T-helper 17 cell (primary cell): Measurements from ENCODE around the gene ARF5. TPM values are rescaled to one million over a fixed set of nuclear protein-coding genes. Genes with fewer than 3 reads are reported as not detected.
"Not testable (repeated sequence)": the region's sequence is repeated elsewhere in the genome, so short reads cannot be mapped to it uniquely, and the experiment has no call there.

Experiments
- ATAC-seq: fragments of 150-1000 bp; cut with Tn5 transposase; 2 replicates; pipeline ENCODE4 v1.10.0; 2021; ENCODE audit warnings: mild to moderate bottlenecking, moderate library complexity
- DNase-seq, 3 donors: peaks; one replicate each; pipeline versions ENCODE4 v3.0.0 to v3.0.0-alpha.2; 2020 to 2021
- H3K9me3 ChIP-seq: one replicate; pipeline ENCODE4 v1.7.0; 2013; ENCODE audit warnings: low read length, mild to moderate bottlenecking; ENCODE audit not compliant: control insufficient read depth, poor library complexity, severe bottlenecking
- H3K27ac Mint-ChIP-seq: one replicate; pipeline ENCODE4 v1.8.0; 2022; ENCODE audit warnings: mild to moderate bottlenecking, moderate library complexity, mixed read lengths
- H3K27me3 Mint-ChIP-seq: one replicate; pipeline ENCODE4 v1.8.0; 2022; ENCODE audit warnings: mixed read lengths
- H3K36me3 Mint-ChIP-seq: one replicate; pipeline ENCODE4 v1.8.0; 2022; ENCODE audit warnings: low read depth, mixed read lengths
- H3K4me1 Mint-ChIP-seq: one replicate; pipeline ENCODE4 v1.8.0; 2022; ENCODE audit warnings: mild to moderate bottlenecking, mixed read lengths
- H3K4me3 Mint-ChIP-seq: one replicate; pipeline ENCODE4 v1.8.0; 2022; ENCODE audit warnings: mild to moderate bottlenecking, moderate library complexity, mixed read lengths
- total RNA-seq, 4 donors: library from RNA in 2 of 4; stranded (reverse) in 2 of 4; gene quantifications; one replicate each; pipeline ENCODE4 v1.2.3 and lab custom pipeline; 2022 to 2026

ARF5 gene
- total RNA-seq, result 100 to 1,000 TPM in 1 of 2 donors, 10 to 100 TPM in 1; 95.5 to 105 TPM
- total RNA-seq (lab: John Stamatoyannopoulos, UW), result 48.7 to 53.7 reads per million in 2 donors

GRCh38 chr7:127588019-127588696, at the start of gene ARF5:
ARF5 (plus strand) TSS chr7:127588411; CDS start chr7:127588499, 88 bp downstream.
- H3K9me3 ChIP-seq, result no peaks in the 10 kb centered on the region
- peaks cover 2% of the 10 kb centered on the region for H3K36me3 Mint-ChIP-seq
- peak; percentile 89 to 92 (median 89) for DNase-seq
- ATAC-seq, result peak; percentile 84
- peak within 1 kb of the TSS; percentile 99 for H3K4me3 Mint-ChIP-seq
- H3K4me1 Mint-ChIP-seq, result peaks cover 33% of the 10 kb centered on the region
- peak within 1 kb of the TSS; percentile 96 for H3K27ac Mint-ChIP-seq
- H3K27me3 Mint-ChIP-seq, result no peaks in the 10 kb centered on the region

DNA sequence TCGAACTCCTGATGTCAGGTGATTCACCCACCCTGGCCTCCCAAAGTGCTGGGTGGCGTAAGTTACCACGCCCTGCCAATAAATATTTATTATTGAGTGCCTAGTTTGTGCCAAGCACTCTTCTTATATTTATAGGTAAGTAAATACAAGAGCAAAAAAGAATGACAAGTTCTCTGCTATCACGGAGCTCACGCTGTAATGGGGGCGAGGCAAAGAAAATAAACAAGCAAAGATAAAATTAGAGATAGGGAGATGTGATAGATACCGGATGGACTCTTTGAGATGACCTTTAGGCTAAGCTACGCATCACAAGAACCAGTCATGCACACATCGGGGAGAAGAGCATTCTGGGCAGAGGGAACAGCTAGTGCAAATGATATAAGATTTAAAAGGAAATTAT, 49.1 kb upstream of the ARF5 start:
- Mint-ChIP-seq H3K4me3 (no peak overlapping the region), H3K27me3 (peaks cover 53% of the 10 kb centered on the region)
- DNase-seq, result no peak

GRCh38 chr7:127540461-127540860, 47.8 kb upstream of the ARF5 start:
- H3K36me3 Mint-ChIP-seq, DNase-seq, H3K27ac Mint-ChIP-seq, ATAC-seq, H3K4me1 Mint-ChIP-seq, H3K4me3 Mint-ChIP-seq, H3K9me3 ChIP-seq: not testable (repeated sequence)
- H3K27me3 Mint-ChIP-seq, result peaks cover 45% of the 10 kb centered on the region

More for the DNA sequence above, 49.1 kb upstream of the ARF5 start:
- H3K36me3 Mint-ChIP-seq, result peaks cover 5% of the 10 kb centered on the region
- peaks cover 4% of the 10 kb centered on the region for H3K4me1 Mint-ChIP-seq
- ATAC-seq, result no peak
- no peak overlapping the region for H3K27ac Mint-ChIP-seq
- H3K9me3 ChIP-seq, result no peaks in the 10 kb centered on the region

DNA sequence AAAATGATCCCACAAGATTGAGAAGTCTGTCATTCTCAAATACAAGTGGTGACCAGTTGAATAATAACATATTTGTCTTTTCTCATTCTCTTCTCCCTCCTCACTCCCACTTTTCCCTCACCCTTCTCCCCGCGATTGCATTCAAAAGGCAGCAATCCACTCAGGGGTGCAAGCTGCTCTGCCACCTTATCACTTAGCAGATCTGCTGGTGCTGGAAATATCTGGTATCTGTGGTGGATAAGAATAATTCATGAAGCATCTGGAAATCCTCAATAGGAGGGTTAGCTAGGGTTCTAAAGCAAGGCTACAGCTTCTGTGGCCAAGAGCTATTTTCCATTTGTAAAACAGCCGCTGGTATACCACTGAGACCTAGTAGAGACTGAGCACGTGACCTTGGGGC, 46.7 kb upstream of the ARF5 start:
- H3K36me3 Mint-ChIP-seq, result peaks cover 5% of the 10 kb centered on the region
- no peaks in the 10 kb centered on the region for H3K9me3 ChIP-seq
- no peak for DNase-seq
- no peak for ATAC-seq
- H3K4me3 Mint-ChIP-seq, result no peak overlapping the region
- H3K27ac Mint-ChIP-seq, result no peak overlapping the region
- H3K4me1 Mint-ChIP-seq, result peaks cover 4% of the 10 kb centered on the region
- H3K27me3 Mint-ChIP-seq, result peaks cover 34% of the 10 kb centered on the region

- H3K27me3 Mint-ChIP-seq, result peaks cover 5% of the 10 kb centered on the region
- H3K27ac Mint-ChIP-seq, result no peak overlapping the region
- H3K4me3 Mint-ChIP-seq, result no peak overlapping the region
- no peak for DNase-seq
- H3K36me3 Mint-ChIP-seq, result no peaks in the 10 kb centered on the region
- no peak for ATAC-seq
- H3K4me1 Mint-ChIP-seq, result no peaks in the 10 kb centered on the region
- H3K9me3 ChIP-seq, result no peaks in the 10 kb centered on the region
Observed at GRCh38 chr7:127546313-127546712, 41.9 kb upstream of the ARF5 start.

DNA sequence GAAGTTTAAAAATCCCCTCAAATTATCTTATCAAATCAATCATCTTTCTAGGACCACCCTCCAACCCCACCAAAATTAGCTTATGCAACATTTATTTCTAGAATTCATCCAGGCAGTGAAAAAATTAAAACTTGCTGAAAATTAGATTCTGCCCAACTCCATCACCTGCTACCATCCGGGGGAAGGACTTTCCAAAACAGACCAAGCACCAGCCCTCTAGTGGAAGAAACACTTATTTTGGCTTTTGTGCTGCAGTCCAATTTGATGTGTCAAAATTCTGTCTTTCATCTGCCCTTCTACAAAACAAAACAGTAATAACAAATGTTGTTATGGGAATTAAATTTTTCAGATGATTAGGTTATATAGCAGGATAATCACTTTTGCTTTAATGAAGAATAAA, 38.0 kb upstream of the ARF5 start:
- Mint-ChIP-seq H3K4me3 (no peak overlapping the region), H3K36me3 (no peaks in the 10 kb centered on the region), H3K27ac (no peak overlapping the region), H3K27me3 (no peaks in the 10 kb centered on the region), H3K4me1 (no peaks in the 10 kb centered on the region)
- ATAC-seq (no peak), DNase-seq (no peak)
- no peaks in the 10 kb centered on the region for H3K9me3 ChIP-seq

- no peak overlapping the region for H3K4me3 Mint-ChIP-seq
- DNase-seq (no peak), ATAC-seq (no peak)
- H3K27me3 Mint-ChIP-seq, result no peaks in the 10 kb centered on the region
- H3K36me3 Mint-ChIP-seq, result no peaks in the 10 kb centered on the region
- no peak overlapping the region for H3K27ac Mint-ChIP-seq
- H3K9me3 ChIP-seq, result no peaks in the 10 kb centered on the region
- H3K4me1 Mint-ChIP-seq, result no peaks in the 10 kb centered on the region
Observed at GRCh38 chr7:127551941-127552340, 36.3 kb upstream of the ARF5 start.

GRCh38 chr7:127556404-127556803, 31.8 kb upstream of the ARF5 start:
- no peak for ATAC-seq
- no peaks in the 10 kb centered on the region for H3K9me3 ChIP-seq
- Mint-ChIP-seq H3K27me3 (no peaks in the 10 kb centered on the region), H3K4me1 (no peaks in the 10 kb centered on the region), H3K27ac (no peak overlapping the region), H3K36me3 (no peaks in the 10 kb centered on the region), H3K4me3 (no peak overlapping the region)
- no peak for DNase-seq

DNA sequence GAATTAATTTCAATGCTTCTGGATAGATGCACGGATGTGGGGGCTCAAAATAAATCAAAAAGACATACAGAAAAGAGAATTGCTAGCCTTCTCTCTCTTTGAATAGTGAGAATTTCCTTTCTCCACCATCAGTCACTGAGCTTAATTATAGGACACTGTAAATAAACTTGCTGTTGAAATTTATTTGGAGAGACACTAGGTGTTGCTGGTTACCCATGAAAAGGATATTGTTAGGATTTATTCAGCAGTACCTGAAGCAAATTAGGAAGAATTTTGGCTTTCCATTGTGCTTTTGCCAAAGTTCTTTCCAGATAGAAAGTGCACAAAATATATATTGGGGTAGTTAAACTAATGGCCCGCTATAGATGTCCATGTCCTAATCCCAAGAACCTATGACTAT, 30.4 kb upstream of the ARF5 start:
- Mint-ChIP-seq H3K36me3 (no peaks in the 10 kb centered on the region), H3K27ac (no peak overlapping the region), H3K27me3 (no peaks in the 10 kb centered on the region), H3K4me1 (no peaks in the 10 kb centered on the region), H3K4me3 (no peak overlapping the region)
- DNase-seq (no peak), ATAC-seq (no peak)
- no peaks in the 10 kb centered on the region for H3K9me3 ChIP-seq

DNA sequence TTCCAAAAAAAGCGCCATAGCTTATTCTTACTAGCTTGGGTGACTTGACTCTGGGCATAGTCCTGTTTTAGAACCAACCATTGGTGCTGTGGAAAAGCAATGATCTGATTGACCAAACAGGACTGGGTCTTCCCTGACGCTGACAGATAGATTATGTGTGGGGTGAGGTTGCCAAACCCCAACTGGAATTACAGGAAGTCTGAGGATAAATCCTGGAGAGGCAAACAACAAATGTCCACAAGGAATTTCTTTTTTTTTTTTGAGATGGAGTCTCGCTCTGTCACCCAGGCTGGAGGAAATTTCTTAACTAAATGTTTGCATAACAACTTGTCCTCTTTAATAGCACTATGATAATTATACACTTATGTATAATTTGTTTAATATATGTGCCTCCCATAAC, 22.0 kb upstream of the ARF5 start:
- H3K27me3 Mint-ChIP-seq, result no peaks in the 10 kb centered on the region
- no peaks in the 10 kb centered on the region for H3K9me3 ChIP-seq
- H3K4me1 Mint-ChIP-seq, result no peaks in the 10 kb centered on the region
- H3K27ac Mint-ChIP-seq, result no peak overlapping the region
- H3K36me3 Mint-ChIP-seq, result peaks cover 9% of the 10 kb centered on the region
- ATAC-seq (no peak), DNase-seq (no peak)
- H3K4me3 Mint-ChIP-seq, result no peak overlapping the region

DNA sequence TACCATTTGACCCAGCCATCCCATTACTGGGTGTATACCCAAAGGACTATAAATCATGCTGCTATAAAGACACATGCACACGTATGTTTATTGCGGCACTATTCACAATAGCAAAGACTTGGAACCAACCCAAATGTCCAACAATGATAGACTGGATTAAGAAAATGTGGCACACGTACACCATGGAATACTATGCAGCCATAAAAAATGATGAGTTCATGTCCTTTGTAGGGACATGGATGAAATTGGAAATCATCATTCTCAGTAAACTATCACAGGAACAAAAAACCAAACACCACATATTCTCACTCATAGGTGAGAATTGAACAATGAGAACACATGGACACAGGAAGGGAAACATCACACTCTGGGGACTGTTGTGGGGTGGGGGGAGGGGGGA, 20.2 kb upstream of the ARF5 start:
- H3K4me1 Mint-ChIP-seq, ATAC-seq: not testable (repeated sequence)
- peaks cover 14% of the 10 kb centered on the region for H3K36me3 Mint-ChIP-seq

GRCh38 chr7:127571741-127572505, 16.3 kb upstream of the ARF5 start:
- H3K9me3 ChIP-seq, result no peaks in the 10 kb centered on the region
- no peak for DNase-seq
- no peaks in the 10 kb centered on the region for H3K27me3 Mint-ChIP-seq
- peaks cover 11% of the 10 kb centered on the region for H3K4me1 Mint-ChIP-seq
- no peak overlapping the region for H3K27ac Mint-ChIP-seq
- ATAC-seq, result no peak
- H3K36me3 Mint-ChIP-seq, result peaks cover 11% of the 10 kb centered on the region
- H3K4me3 Mint-ChIP-seq, result no peak overlapping the region

More for the DNA sequence above, 20.2 kb upstream of the ARF5 start:
- not testable (repeated sequence) for H3K27me3 Mint-ChIP-seq, H3K27ac Mint-ChIP-seq, DNase-seq, H3K9me3 ChIP-seq, H3K4me3 Mint-ChIP-seq

DNA sequence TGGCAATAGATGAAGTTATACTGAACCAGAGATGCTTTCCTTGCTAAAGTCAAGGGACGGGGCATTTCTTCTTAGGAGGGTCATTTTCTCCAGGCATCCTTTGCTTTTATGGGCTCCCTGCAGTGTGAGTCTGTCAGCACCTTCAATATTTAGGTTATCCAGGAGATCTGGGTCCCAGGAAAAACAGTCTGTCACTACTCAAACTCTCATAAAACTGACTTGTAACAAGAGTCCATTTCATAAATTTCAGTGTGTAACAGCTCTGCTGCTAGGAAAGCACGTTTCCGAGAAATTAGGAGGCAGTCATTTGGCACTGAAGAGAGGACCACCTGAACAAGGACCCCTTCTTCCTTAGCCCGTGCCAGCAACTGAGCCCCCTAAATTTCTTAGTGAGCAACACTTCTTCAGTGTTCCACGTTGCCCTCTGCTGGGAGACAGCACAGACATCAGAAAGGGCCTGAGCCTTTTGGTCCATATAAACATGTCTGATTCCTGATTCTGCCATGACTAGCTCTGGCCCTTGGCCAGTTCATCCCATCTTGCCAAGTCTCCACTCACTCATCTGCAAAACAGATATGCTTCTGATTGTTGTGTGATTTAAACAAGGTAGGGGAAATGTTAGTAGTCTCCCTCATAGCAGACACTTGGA, 10.1 kb upstream of the ARF5 start:
- no peak for DNase-seq
- peaks cover 8% of the 10 kb centered on the region for H3K36me3 Mint-ChIP-seq
- H3K27me3 Mint-ChIP-seq, result no peaks in the 10 kb centered on the region

More for the DNA sequence above, 10.1 kb upstream of the ARF5 start:
- no peak for ATAC-seq
- Mint-ChIP-seq H3K4me1 (peaks cover 34% of the 10 kb centered on the region), H3K27ac (no peak overlapping the region), H3K4me3 (no peak overlapping the region)
- no peaks in the 10 kb centered on the region for H3K9me3 ChIP-seq
